Stimulated activated CD4-positive, alpha-beta T cell treated with anti-CD3 and anti-CD28 coated beads, Interleukin-1b, Interleukin-23, amount 100 ng/mL, for 4 hours (primary cell): ENCODE data around the gene RFFL.

Experiments used
- DNase-seq, 2 donors: peaks; one replicate each; pipeline ENCODE4 v3.0.0-alpha.2; 2020; ENCODE audit warnings: low read depth in 2 of 2

RFFL gene

DNA sequence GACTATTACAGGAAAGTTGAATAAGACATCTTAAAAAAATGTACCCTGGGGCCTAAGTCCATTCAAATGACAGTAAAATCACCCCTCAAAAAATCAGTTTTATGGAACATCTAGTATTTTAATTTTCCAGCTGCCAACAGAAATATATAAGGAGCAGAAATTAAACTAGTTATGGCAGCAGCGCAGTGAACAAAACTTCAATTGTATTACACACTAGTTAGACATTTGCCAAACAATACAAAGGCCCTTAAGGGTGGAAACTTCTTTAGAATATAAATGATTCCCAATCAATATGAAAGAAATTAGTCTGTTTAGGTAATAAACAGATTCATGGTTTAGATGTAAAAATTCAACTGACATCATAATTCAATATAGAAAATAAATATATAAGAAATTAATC, 18.1 kb upstream of the RFFL start:
- no peak for DNase-seq

DNA sequence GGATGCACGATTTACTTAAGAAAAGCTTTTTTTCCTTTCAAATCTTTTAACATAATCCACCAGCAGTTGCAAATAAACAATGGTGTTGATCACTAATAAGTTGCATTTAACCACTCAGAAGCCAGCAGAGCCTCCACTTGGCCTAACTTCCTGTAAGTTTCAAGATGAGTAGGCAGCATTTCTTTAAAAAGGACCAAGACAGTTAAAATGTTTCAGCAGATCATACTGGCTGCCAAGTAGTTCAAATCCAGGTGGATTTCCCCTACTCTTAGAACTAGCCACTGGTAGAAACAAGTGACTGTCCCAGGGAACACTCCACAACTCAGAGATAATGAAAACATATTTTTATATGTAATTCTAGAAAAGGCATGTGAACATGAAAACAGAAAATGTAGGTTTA, 17.0 kb upstream of the RFFL start:
- DNase-seq: no peak

DNA sequence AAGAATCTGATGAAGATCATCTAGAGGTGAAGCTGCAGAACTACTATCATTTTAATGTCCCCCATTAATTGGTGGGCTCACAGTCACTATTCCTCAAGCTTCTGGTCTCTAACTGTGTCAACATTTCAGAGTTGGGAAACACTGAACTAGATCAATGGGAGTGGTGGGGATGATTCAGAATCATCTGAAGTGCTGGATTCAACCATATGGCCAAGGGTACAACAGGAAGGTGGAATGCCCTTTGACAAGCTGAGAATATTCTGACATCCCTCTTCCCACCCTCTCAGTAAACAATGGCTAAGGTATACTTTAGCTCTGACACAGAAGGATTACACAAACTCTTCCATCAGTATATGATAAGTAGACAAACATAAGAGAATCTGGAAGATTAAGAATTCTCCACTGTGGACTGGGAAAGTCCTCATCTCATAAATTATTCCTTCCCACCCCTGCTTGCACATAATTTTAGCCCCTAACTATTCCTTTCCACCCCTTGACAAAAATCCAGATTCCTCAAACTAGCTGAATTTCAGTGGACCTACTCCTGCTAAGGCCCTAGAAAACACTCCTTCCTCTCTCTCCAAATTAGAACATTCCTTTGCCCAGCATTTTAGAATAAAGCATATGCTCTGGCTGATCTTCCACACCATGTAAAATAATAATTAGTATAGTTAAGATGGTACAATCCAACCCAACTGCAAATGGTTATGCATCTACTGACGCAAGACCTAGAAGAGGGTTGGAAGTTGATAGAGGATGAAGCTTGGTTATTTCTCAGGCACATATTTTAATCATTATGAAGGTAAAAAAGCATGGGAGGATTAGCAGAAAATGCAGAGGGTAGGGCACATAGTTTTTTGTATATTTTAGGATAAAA, 16.3 kb upstream of the RFFL start:
- DNase-seq: no peak

DNA sequence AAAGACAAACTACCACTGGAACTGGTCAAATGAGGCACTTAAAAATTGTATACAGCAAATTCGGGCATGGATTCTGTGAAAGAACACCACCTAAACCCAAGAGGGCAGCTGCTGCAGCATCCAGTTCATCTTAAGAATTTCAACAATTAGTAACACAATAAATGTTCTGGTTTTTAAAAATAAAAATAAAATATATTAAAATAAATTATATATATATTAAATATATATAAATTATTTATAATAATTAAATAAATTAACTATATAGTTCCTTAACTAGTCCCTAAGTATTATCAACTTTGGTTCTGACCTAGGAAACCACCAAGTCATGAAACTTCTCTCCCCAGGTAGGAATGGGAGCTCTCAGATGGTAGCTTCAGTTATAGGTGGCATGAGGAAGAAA, 13.4 kb upstream of the RFFL start:
- no peak for DNase-seq

- no peak for DNase-seq
These were observed 11.5 kb upstream of the RFFL start for GRCh38 chr17:35074711-35075707.

- no peak for DNase-seq
These were observed 10.6 kb upstream of the RFFL start for GRCh38 chr17:35073991-35074627.

- DNase-seq: no peak
These were observed 9.8 kb upstream of the RFFL start for GRCh38 chr17:35073183-35073790.

DNA sequence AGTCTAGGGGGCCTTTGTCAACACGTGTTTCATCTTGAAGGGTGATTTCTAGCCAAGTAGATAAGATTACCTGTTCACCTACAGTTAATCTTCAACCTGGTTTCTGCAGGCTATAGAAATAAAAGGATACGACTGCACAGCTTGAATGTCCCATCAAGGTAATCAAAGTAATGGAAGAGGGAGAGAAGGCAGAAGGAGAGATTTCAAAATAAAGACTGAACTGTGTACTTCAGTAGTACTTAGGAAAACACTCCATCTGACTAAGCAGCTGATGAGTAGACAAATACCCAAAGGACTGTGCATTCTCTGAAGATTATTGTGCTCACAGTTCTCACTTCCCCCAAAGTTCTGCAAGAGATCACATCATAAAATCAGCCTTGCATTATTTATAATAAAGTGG, 5.8 kb upstream of the RFFL start:
- DNase-seq: no peak

- DNase-seq: no peak
These were observed 4.7 kb upstream of the RFFL start for GRCh38 chr17:35068249-35068648.

- DNase-seq: no peak
These were observed 2.4 kb upstream of the RFFL start for GRCh38 chr17:35065880-35066279.

- DNase-seq: no peak
These were observed 1.2 kb upstream of the RFFL start for GRCh38 chr17:35064516-35065215.

DNA sequence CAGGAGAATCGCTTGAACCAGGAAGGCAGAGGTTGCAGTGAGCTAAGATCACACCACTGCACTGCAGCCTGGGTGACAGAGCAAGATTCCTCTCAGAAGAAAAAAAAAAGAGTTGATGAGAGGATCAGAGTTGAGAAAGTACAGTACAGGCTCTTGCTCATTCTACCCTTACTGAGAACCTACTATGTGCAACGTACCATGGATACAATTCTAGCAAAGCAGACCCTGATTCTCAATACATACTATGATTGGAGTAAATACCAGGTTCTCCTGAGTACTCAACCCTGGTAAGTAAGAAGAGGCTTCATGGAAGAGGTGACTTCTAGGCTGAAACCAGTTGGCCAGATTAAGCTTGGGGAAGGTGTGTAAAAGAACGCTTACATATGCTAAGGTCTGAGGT, 1.2 kb downstream of the RFFL start:
- DNase-seq: no peak

GRCh38 chr17:35057332-35057915, 6.1 kb downstream of the RFFL start:
- DNase-seq: no peak

- no peak for DNase-seq
These were observed 7.5 kb downstream of the RFFL start for GRCh38 chr17:35056013-35056412.

DNA sequence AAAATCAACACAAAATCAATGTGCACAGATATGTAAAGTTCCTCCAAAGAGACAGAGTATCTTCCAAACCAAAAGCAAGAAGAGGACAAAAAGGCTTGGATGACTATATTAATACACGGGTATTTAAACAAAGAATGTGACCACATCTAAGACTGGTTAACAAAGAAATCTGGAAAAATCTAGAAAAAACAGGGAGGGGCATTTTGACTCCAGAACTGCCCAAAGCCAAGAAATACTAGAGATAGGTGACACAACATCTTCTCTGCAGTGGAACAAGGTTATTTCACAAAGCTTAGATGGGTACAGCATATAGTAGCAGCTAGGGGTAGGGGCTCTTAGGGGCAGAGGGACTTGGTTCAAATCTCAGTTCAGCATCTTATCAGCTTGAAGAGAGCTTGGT, 10.3 kb downstream of the RFFL start:
- no peak for DNase-seq

- no peak for DNase-seq
These were observed 10.7 kb downstream of the RFFL start for GRCh38 chr17:35052780-35053179.

GRCh38 chr17:35052241-35052610, 11.3 kb downstream of the RFFL start:
- no peak for DNase-seq

- DNase-seq: no peak
These were observed 11.8 kb downstream of the RFFL start for GRCh38 chr17:35051579-35052240.

GRCh38 chr17:35051183-35051578, 12.3 kb downstream of the RFFL start:
- no peak for DNase-seq

DNA sequence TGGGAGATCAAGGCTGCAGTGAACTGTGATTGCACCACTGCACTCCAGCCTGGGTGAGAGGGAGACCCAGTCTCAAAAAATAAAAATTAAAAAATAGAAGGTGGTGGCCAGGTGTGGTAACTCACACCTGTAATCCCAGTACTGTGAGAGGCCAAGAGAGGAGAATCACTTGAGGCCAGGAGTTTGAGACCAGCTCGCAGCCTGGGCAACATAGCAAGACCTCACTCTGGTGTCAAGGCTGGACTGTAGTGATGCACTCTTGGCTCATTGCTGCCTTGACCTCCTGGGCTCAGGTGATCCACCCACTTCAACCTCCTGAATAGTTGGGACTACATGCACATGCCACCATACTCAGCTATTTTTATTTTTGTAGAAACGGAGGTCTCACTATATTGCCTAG, 13.3 kb downstream of the RFFL start:
- DNase-seq: no peak
